ENCODE results near the gene TLE4.

Gene TLE4

GRCh38 chr9:79571309-79572031, at the start of gene TLE4:
Gene TLE4 (plus strand): TSS chr9:79571965. CDS start chr9:79572791, 826 bp downstream.
- peak; percentile 97 for DNase-seq (ENCODE audit: low read depth)

GRCh38 chr9:79522793-79523192, 49.0 kb upstream of the TLE4 start:
- DNase-seq (ENCODE audit: low read depth) = no peak

- no peak for DNase-seq (ENCODE audit: low read depth)
Measured at GRCh38 chr9:79524266-79524665, 47.5 kb upstream of the TLE4 start.

GRCh38 chr9:79526149-79526672, 45.6 kb upstream of the TLE4 start:
- no peak for DNase-seq (ENCODE audit: low read depth)

GRCh38 chr9:79535534-79535933, 36.2 kb upstream of the TLE4 start:
- no peak for DNase-seq (ENCODE audit: low read depth)

- no peak for DNase-seq (ENCODE audit: low read depth)
Measured at GRCh38 chr9:79537838-79538237, 33.9 kb upstream of the TLE4 start.

GRCh38 chr9:79542735-79543620, 28.8 kb upstream of the TLE4 start:
- DNase-seq (ENCODE audit: low read depth) = no peak

GRCh38 chr9:79544375-79544774, 27.4 kb upstream of the TLE4 start:
- DNase-seq (ENCODE audit: low read depth) = peak; percentile 4

GRCh38 chr9:79551586-79551985, 20.2 kb upstream of the TLE4 start:
- DNase-seq (ENCODE audit: low read depth) = no peak

- DNase-seq (ENCODE audit: low read depth) = no peak
Measured at GRCh38 chr9:79551994-79552393, 19.8 kb upstream of the TLE4 start.

GRCh38 chr9:79555474-79556089, 16.2 kb upstream of the TLE4 start:
- no peak for DNase-seq (ENCODE audit: low read depth)

GRCh38 chr9:79559495-79560181, 12.1 kb upstream of the TLE4 start:
- DNase-seq (ENCODE audit: low read depth) = no peak

- DNase-seq (ENCODE audit: low read depth) = no peak
Measured at GRCh38 chr9:79562749-79563386, 8.9 kb upstream of the TLE4 start.

- DNase-seq (ENCODE audit: low read depth) = no peak
Measured at GRCh38 chr9:79564105-79564504, 7.7 kb upstream of the TLE4 start.

- no peak for DNase-seq (ENCODE audit: low read depth)
Measured at GRCh38 chr9:79565245-79565644, 6.5 kb upstream of the TLE4 start.

- DNase-seq (ENCODE audit: low read depth) = no peak
Measured at GRCh38 chr9:79567671-79568098, 4.1 kb upstream of the TLE4 start.

- no peak for DNase-seq (ENCODE audit: low read depth)
Measured at GRCh38 chr9:79568337-79569101, 3.2 kb upstream of the TLE4 start.

- DNase-seq (ENCODE audit: low read depth) = no peak
Measured at GRCh38 chr9:79569814-79570447, 1.8 kb upstream of the TLE4 start.

GRCh38 chr9:79570448-79571308, 1.1 kb upstream of the TLE4 start:
- DNase-seq (ENCODE audit: low read depth) = peak; percentile 14
